ENCODE measurements around the gene ZNF710.

DNA sequence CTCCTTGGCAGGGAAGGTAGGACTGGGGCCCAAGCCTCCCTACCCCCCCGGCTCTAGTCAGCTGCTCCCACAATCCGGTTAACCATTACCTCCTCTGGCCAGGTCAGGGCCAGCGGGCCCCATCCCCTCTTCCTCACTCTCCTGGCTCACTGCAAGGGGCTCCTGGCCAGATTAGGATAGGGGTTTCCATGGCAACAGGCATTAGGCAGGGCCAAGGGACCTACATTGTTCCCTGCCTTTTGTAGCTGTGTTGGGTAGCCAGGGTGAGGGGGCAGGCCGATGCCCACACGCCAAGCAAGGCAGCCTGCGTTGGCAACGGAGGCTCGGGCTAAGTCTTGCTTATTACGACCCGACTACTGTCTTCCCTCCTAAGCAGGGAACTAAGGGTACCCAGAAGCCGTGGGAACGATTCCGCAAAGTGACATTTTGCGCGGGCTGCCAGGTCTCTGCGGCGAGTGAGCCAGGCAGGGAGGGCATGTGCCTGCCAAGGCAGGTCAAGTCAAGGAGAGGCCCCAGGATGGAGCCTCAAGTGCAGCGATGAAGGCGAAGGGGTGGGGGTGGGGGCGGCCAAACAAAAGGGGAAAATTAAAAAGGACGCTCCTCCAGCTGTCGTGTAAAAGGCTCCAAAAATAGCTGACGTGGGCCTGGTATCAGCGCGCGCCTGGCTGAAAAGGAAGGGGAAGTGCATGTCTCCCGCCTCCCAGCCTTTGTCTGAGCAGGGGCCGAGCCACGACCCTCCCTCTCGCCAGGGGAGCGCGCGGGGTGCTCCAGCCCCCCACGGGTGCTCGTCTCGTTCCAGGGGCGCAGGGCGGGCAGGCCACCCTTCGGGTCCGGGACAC, 100.2 kb downstream of the ZNF710 start:
- TF ChIP-seq EP300 (IDR thresholded peaks at IDR 0.05) (no peak), POLR2A (IDR thresholded peaks at IDR 0.05) (no peak)
- TF ChIP-seq, protein P1, sequence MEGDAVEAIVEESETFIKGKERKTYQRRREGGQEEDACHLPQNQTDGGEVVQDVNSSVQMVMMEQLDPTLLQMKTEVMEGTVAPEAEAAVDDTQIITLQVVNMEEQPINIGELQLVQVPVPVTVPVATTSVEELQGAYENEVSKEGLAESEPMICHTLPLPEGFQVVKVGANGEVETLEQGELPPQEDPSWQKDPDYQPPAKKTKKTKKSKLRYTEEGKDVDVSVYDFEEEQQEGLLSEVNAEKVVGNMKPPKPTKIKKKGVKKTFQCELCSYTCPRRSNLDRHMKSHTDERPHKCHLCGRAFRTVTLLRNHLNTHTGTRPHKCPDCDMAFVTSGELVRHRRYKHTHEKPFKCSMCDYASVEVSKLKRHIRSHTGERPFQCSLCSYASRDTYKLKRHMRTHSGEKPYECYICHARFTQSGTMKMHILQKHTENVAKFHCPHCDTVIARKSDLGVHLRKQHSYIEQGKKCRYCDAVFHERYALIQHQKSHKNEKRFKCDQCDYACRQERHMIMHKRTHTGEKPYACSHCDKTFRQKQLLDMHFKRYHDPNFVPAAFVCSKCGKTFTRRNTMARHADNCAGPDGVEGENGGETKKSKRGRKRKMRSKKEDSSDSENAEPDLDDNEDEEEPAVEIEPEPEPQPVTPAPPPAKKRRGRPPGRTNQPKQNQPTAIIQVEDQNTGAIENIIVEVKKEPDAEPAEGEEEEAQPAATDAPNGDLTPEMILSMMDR (IDR thresholded peaks at IDR 0.05), result no peak
